ENCODE data around the gene PIK3R4. TPM values are rescaled to one million over a fixed set of nuclear protein-coding genes. Genes with fewer than 3 reads are reported as not detected.

The PIK3R4 gene
- total RNA-seq, 1 experiment from 2014 or later = 21.5 TPM

DNA sequence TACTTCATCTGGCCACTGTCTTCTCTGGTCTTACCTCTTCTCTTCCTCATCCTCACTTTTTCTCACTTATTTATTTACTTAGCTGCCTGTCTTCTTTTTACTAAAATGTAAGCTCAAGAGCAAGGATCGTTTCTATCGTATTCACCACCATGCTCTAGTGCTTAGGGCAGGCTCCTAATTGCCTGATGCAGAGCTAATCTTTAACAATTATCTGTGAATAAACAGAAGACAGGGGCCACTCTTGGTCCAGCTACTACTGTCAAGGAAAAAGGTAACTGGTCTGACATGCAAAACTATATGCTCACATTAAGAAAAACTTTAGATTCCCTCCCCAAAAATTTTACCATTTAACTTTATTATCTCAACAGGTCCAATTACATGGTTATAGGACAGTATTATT is 17.5 kb downstream of the PIK3R4 start:
- Histone ChIP-seq H3K4me2 (ENCODE audit: low read length) (no peak overlapping the region), H3K27me3 (ENCODE audit: low read length) (no peaks in the 10 kb centered on the region), H2AFZ (ENCODE audit: low read length) (no peak overlapping the region), H3K9ac (ENCODE audit: low read length) (no peak overlapping the region), H3K4me1 (ENCODE audit: insufficient read depth, low read length) (no peaks in the 10 kb centered on the region), H3K4me3 (ENCODE audit: low read length) (no peak overlapping the region), H3F3A (ENCODE audit: low read length, unreplicated experiment) (no peaks in the 10 kb centered on the region), H4K20me1 (ENCODE audit: low read length) (no peaks in the 10 kb centered on the region), H3K36me3 (ENCODE audit: low read depth, low read length) (no peaks in the 10 kb centered on the region; the same call in 1 of the 2 replicates), H3K9me2 (replicated peaks; ENCODE audit: low read length) (no peaks in the 10 kb centered on the region), H3K79me2 (ENCODE audit: low read length) (no peaks in the 10 kb centered on the region), H3K9me3 (ENCODE audit: low read length) (no peaks in the 10 kb centered on the region), H3K27ac (ENCODE audit: low read length) (no peak overlapping the region)
- ATAC-seq (no peak), DNase-seq (no peak)
- ChIA-PET POLR2A (ENCODE audit: unreplicated experiment) (no interaction called here), CTCF (no interaction called here)
- BruUV-seq (replicated peaks) = no TSS peak
- intact Hi-C loops (cut with micrococcal nuclease) = no loop called here
- TF ChIP-seq, protein P1, sequence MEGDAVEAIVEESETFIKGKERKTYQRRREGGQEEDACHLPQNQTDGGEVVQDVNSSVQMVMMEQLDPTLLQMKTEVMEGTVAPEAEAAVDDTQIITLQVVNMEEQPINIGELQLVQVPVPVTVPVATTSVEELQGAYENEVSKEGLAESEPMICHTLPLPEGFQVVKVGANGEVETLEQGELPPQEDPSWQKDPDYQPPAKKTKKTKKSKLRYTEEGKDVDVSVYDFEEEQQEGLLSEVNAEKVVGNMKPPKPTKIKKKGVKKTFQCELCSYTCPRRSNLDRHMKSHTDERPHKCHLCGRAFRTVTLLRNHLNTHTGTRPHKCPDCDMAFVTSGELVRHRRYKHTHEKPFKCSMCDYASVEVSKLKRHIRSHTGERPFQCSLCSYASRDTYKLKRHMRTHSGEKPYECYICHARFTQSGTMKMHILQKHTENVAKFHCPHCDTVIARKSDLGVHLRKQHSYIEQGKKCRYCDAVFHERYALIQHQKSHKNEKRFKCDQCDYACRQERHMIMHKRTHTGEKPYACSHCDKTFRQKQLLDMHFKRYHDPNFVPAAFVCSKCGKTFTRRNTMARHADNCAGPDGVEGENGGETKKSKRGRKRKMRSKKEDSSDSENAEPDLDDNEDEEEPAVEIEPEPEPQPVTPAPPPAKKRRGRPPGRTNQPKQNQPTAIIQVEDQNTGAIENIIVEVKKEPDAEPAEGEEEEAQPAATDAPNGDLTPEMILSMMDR (conservative IDR thresholded peaks at IDR 0.05; ENCODE audit: low read depth, low read length) = no peak
- TF ChIP-seq EZH2phosphoT487 (IDR thresholded peaks at IDR 0.05; ENCODE audit: borderline replicate concordance, low read length) (no peak), EZH2 (IDR thresholded peaks at IDR 0.05; ENCODE audit: low read length, unreplicated experiment) (no peak)

DNA sequence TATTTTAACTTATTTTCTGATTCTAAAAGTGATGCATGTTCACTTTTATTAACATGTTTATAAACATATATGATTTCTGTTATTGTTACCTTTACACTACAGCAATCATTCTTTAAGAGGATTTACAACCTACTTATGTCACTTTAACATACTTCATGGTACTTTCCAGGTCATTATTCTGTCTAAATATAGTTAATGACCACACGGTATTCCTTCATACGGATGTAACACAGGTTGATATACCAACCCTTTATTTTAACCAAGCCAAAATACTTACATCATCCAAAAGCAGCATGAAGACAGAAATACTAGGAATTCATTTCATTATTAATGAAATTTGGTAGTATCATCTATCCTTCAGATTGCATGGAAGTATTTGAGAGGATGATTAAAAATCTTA is 18.6 kb downstream of the PIK3R4 start:
- no peak overlapping the region for H3K27ac ChIP-seq (ENCODE audit: low read length)
- H3K4me2 ChIP-seq (ENCODE audit: low read length) = no peak overlapping the region
- H3K79me2 ChIP-seq (ENCODE audit: low read length) = no peaks in the 10 kb centered on the region
- H3K4me1 ChIP-seq (ENCODE audit: insufficient read depth, low read length) = no peaks in the 10 kb centered on the region
- no peaks in the 10 kb centered on the region for H3K27me3 ChIP-seq (ENCODE audit: low read length)
- H3K9me2 ChIP-seq (replicated peaks; ENCODE audit: low read length) = no peaks in the 10 kb centered on the region
- no peak for ATAC-seq
- H2AFZ ChIP-seq (ENCODE audit: low read length) = no peak overlapping the region
- no peaks in the 10 kb centered on the region for H3K36me3 ChIP-seq (ENCODE audit: low read depth, low read length)
- H3K9me3 ChIP-seq (ENCODE audit: low read length) = no peaks in the 10 kb centered on the region
- no peak overlapping the region for H3K4me3 ChIP-seq (ENCODE audit: low read length)
- no peaks in the 10 kb centered on the region for H3F3A ChIP-seq (ENCODE audit: low read length, unreplicated experiment)
- ChIA-PET CTCF (no interaction called here), POLR2A (ENCODE audit: unreplicated experiment) (no interaction called here)
- DNase-seq = no peak
- TF ChIP-seq EZH2 (IDR thresholded peaks at IDR 0.05; ENCODE audit: low read length, unreplicated experiment) (no peak), EZH2phosphoT487 (IDR thresholded peaks at IDR 0.05; ENCODE audit: borderline replicate concordance, low read length) (no peak)
- TF ChIP-seq, protein P1 (conservative IDR thresholded peaks at IDR 0.05; ENCODE audit: low read depth, low read length) = no peak
- no peaks in the 10 kb centered on the region for H4K20me1 ChIP-seq (ENCODE audit: low read length)
- no TSS peak for BruUV-seq (replicated peaks)
- H3K9ac ChIP-seq (ENCODE audit: low read length) = no peak overlapping the region
- intact Hi-C loops (cut with micrococcal nuclease) = no loop called here

DNA sequence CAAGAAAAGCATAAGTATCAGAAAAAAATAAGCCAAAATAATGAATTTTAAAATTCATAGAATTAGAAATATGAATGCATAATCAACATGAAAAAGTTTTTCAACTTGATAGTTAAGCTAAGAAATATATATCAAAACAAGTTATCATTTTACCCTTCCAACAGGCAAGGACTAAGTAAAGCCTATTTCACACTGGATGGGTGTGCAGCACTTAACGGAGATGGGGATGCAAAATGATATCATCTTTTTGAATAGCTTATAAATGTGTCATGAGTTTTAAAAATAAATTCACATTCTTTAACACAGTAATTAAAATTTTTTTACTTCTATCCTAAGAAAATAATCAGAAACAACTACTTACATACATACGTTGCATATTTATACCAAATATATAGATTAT is 20.9 kb downstream of the PIK3R4 start:
- Histone ChIP-seq H3K9ac (ENCODE audit: low read length) (no peak overlapping the region), H4K20me1 (ENCODE audit: low read length) (no peaks in the 10 kb centered on the region), H3K27ac (ENCODE audit: low read length) (no peak overlapping the region), H3K9me2 (replicated peaks; ENCODE audit: low read length) (no peaks in the 10 kb centered on the region), H3K4me2 (ENCODE audit: low read length) (no peak overlapping the region), H3K4me3 (ENCODE audit: low read length) (no peak overlapping the region), H3K4me1 (ENCODE audit: insufficient read depth, low read length) (no peaks in the 10 kb centered on the region), H2AFZ (ENCODE audit: low read length) (no peak overlapping the region), H3K36me3 (ENCODE audit: low read depth, low read length) (no peaks in the 10 kb centered on the region), H3K9me3 (ENCODE audit: low read length) (no peaks in the 10 kb centered on the region), H3F3A (ENCODE audit: low read length, unreplicated experiment) (no peaks in the 10 kb centered on the region), H3K27me3 (ENCODE audit: low read length) (no peaks in the 10 kb centered on the region), H3K79me2 (ENCODE audit: low read length) (no peaks in the 10 kb centered on the region)
- DNase-seq = no peak
- intact Hi-C loops (cut with micrococcal nuclease) = no loop called here
- BruUV-seq (replicated peaks) = no TSS peak
- no peak for ATAC-seq
- POLR2A ChIA-PET (ENCODE audit: unreplicated experiment) = no interaction called here
- CTCF ChIA-PET = no interaction called here
- TF ChIP-seq, protein P1 (conservative IDR thresholded peaks at IDR 0.05; ENCODE audit: low read depth, low read length) = no peak
- TF ChIP-seq EZH2 (IDR thresholded peaks at IDR 0.05; ENCODE audit: low read length, unreplicated experiment) (no peak), EZH2phosphoT487 (IDR thresholded peaks at IDR 0.05; ENCODE audit: borderline replicate concordance, low read length) (no peak)
